Measurements from ENCODE around the gene MRPL44. TPM values are rescaled to one million over a fixed set of nuclear protein-coding genes. Genes with fewer than 3 reads are reported as not detected.

Gene MRPL44
- total and polyA plus RNA-seq, 2 of the 8 experiments (the other 6 are each of a cell fraction or from before 2014, with no cell fraction given) = 32.0 to 53.2 TPM

- TF ChIP-seq, protein P1, sequence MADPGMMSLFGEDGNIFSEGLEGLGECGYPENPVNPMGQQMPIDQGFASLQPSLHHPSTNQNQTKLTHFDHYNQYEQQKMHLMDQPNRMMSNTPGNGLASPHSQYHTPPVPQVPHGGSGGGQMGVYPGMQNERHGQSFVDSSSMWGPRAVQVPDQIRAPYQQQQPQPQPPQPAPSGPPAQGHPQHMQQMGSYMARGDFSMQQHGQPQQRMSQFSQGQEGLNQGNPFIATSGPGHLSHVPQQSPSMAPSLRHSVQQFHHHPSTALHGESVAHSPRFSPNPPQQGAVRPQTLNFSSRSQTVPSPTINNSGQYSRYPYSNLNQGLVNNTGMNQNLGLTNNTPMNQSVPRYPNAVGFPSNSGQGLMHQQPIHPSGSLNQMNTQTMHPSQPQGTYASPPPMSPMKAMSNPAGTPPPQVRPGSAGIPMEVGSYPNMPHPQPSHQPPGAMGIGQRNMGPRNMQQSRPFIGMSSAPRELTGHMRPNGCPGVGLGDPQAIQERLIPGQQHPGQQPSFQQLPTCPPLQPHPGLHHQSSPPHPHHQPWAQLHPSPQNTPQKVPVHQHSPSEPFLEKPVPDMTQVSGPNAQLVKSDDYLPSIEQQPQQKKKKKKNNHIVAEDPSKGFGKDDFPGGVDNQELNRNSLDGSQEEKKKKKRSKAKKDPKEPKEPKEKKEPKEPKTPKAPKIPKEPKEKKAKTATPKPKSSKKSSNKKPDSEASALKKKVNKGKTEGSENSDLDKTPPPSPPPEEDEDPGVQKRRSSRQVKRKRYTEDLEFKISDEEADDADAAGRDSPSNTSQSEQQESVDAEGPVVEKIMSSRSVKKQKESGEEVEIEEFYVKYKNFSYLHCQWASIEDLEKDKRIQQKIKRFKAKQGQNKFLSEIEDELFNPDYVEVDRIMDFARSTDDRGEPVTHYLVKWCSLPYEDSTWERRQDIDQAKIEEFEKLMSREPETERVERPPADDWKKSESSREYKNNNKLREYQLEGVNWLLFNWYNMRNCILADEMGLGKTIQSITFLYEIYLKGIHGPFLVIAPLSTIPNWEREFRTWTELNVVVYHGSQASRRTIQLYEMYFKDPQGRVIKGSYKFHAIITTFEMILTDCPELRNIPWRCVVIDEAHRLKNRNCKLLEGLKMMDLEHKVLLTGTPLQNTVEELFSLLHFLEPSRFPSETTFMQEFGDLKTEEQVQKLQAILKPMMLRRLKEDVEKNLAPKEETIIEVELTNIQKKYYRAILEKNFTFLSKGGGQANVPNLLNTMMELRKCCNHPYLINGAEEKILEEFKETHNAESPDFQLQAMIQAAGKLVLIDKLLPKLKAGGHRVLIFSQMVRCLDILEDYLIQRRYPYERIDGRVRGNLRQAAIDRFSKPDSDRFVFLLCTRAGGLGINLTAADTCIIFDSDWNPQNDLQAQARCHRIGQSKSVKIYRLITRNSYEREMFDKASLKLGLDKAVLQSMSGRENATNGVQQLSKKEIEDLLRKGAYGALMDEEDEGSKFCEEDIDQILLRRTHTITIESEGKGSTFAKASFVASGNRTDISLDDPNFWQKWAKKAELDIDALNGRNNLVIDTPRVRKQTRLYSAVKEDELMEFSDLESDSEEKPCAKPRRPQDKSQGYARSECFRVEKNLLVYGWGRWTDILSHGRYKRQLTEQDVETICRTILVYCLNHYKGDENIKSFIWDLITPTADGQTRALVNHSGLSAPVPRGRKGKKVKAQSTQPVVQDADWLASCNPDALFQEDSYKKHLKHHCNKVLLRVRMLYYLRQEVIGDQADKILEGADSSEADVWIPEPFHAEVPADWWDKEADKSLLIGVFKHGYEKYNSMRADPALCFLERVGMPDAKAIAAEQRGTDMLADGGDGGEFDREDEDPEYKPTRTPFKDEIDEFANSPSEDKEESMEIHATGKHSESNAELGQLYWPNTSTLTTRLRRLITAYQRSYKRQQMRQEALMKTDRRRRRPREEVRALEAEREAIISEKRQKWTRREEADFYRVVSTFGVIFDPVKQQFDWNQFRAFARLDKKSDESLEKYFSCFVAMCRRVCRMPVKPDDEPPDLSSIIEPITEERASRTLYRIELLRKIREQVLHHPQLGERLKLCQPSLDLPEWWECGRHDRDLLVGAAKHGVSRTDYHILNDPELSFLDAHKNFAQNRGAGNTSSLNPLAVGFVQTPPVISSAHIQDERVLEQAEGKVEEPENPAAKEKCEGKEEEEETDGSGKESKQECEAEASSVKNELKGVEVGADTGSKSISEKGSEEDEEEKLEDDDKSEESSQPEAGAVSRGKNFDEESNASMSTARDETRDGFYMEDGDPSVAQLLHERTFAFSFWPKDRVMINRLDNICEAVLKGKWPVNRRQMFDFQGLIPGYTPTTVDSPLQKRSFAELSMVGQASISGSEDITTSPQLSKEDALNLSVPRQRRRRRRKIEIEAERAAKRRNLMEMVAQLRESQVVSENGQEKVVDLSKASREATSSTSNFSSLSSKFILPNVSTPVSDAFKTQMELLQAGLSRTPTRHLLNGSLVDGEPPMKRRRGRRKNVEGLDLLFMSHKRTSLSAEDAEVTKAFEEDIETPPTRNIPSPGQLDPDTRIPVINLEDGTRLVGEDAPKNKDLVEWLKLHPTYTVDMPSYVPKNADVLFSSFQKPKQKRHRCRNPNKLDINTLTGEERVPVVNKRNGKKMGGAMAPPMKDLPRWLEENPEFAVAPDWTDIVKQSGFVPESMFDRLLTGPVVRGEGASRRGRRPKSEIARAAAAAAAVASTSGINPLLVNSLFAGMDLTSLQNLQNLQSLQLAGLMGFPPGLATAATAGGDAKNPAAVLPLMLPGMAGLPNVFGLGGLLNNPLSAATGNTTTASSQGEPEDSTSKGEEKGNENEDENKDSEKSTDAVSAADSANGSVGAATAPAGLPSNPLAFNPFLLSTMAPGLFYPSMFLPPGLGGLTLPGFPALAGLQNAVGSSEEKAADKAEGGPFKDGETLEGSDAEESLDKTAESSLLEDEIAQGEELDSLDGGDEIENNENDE (IDR thresholded peaks at IDR 0.05; ENCODE audit: insufficient replicate concordance, low read length) = no peak
- no peak for TF ChIP-seq RBBP5 (IDR thresholded peaks at IDR 0.05; ENCODE audit: borderline replicate concordance, low read depth, low read length)
- TF ChIP-seq RXRA (IDR thresholded peaks at IDR 0.05; ENCODE audit: insufficient read depth, low read depth, low read length) = no peak
- no peak for TF ChIP-seq SP4 (IDR thresholded peaks at IDR 0.05; ENCODE audit: low read length)
- TF ChIP-seq CHD2 (IDR thresholded peaks at IDR 0.05; ENCODE audit: low read length) = no peak
Measured at GRCh38 chr2:223999862-224000261, 42.6 kb downstream of the MRPL44 start (continued).

Data from H1 (cell line).